ENCODE measurements around the gene RASAL2. TPM values are rescaled to one million over a fixed set of nuclear protein-coding genes. Genes with fewer than 3 reads are reported as not detected.

RASAL2 gene
- total RNA-seq (10 to 100 TPM; 21.2 to 34.3 (median 29.6) TPM), polyA plus RNA-seq (6.9 TPM)
- long read RNA-seq, donor 1, partial matches to known transcripts, result 21 of 27 reads
- long read RNA-seq, donor 1, other reads (novel, unspliced or antisense), result 6 of 27 reads
- long read RNA-seq, donor 2, partial matches to known transcripts, result 3 of 7 reads
- long read RNA-seq, donor 2, other reads (novel, unspliced or antisense), result 4 of 7 reads
- long read RNA-seq, donor 3, full-length matches to known transcripts, result 1 of 45 reads
- long read RNA-seq, donor 3, partial matches to known transcripts, result 24 of 45 reads
- long read RNA-seq, donor 3, other reads (novel, unspliced or antisense), result 20 of 45 reads
- long read RNA-seq, donor 4, partial matches to known transcripts, result 4 of 10 reads
- long read RNA-seq, donor 4, other reads (novel, unspliced or antisense), result 6 of 10 reads

- intact Hi-C loops (cut with DNase I), result loop anchor here in 2 of 4 donors (2.0 to 10.0 kb wide), 5 partner anchors 37 to 171 kb away; no protein-coding TSS in a partner anchor
- H3K27ac ChIP-seq (ENCODE audit: low read length), result peak within 1 kb of the TSS; percentile 97
- H3K4me3 ChIP-seq (ENCODE audit: low read length), result peak within 1 kb of the TSS; percentile 94
- H3K27me3 ChIP-seq (ENCODE audit: control insufficient read depth, insufficient read depth), result no peaks in the 10 kb centered on the region
- ATAC-seq (peak; percentile 87 to 90), DNase-seq (peak; percentile 74 to 90 (median 89))
- H3K4me1 ChIP-seq (ENCODE audit: control insufficient read depth, insufficient read depth, low read length), result no peaks in the 10 kb centered on the region
- no peaks in the 10 kb centered on the region for H3K9me3 ChIP-seq (ENCODE audit: control insufficient read depth, low read length)
- under 1% methylated on average over 82 of the region's 82 CpGs for WGBS
Observed at GRCh38 chr1:178093951-178094738, at the start of gene RASAL2. TSS of gene RASAL2 (plus strand) at chr1:178094104. CDS start at chr1:178094493, 389 bp downstream.

- H3K9me3 ChIP-seq (ENCODE audit: control insufficient read depth, low read length), result no peaks in the 10 kb centered on the region
- intact Hi-C loops (cut with DNase I), result no loop called here
- DNase-seq (no peak), ATAC-seq (no peak)
- no peak overlapping the region for H3K4me3 ChIP-seq (ENCODE audit: low read length)
- H3K4me1 ChIP-seq (ENCODE audit: control insufficient read depth, insufficient read depth, low read length), result peaks cover 8% of the 10 kb centered on the region
- no peak overlapping the region for H3K27ac ChIP-seq (ENCODE audit: low read length)
- H3K27me3 ChIP-seq (ENCODE audit: control insufficient read depth, insufficient read depth), result no peaks in the 10 kb centered on the region
- WGBS, result 71% methylated on average over 1 of the region's 1 CpG
Observed at GRCh38 chr1:178046591-178047270, 47.2 kb upstream of the RASAL2 start.

- whole genome bisulfite sequencing, result 59% methylated on average over 2 of the region's 2 CpGs
- peaks cover 10% of the 10 kb centered on the region for H3K4me1 ChIP-seq (ENCODE audit: control insufficient read depth, insufficient read depth, low read length)
- intact Hi-C loops (cut with DNase I), result no loop called here
- no peak overlapping the region for H3K27ac ChIP-seq (ENCODE audit: low read length)
- DNase-seq (no peak), ATAC-seq (no peak)
- no peaks in the 10 kb centered on the region for H3K27me3 ChIP-seq (ENCODE audit: control insufficient read depth, insufficient read depth)
- H3K9me3 ChIP-seq (ENCODE audit: control insufficient read depth, low read length), result no peaks in the 10 kb centered on the region
- no peak overlapping the region for H3K4me3 ChIP-seq (ENCODE audit: low read length)
Observed at GRCh38 chr1:178047403-178048093, 46.4 kb upstream of the RASAL2 start.

GRCh38 chr1:178048426-178048825, 45.5 kb upstream of the RASAL2 start:
- WGBS, result 95% methylated on average over 1 of the region's 1 CpG
- H3K4me1 ChIP-seq (ENCODE audit: control insufficient read depth, insufficient read depth, low read length), result peaks cover 10% of the 10 kb centered on the region

GRCh38 chr1:178048883-178049282, 45.0 kb upstream of the RASAL2 start:
- Histone ChIP-seq H3K27ac (ENCODE audit: low read length) (no peak overlapping the region), H3K4me3 (ENCODE audit: low read length) (no peak overlapping the region), H3K4me1 (ENCODE audit: control insufficient read depth, insufficient read depth, low read length) (peaks cover 10% of the 10 kb centered on the region), H3K9me3 (ENCODE audit: control insufficient read depth, low read length) (no peaks in the 10 kb centered on the region), H3K27me3 (ENCODE audit: control insufficient read depth, insufficient read depth) (no peaks in the 10 kb centered on the region)
- DNase-seq (no peak), ATAC-seq (no peak)
- intact Hi-C loops (cut with DNase I), result no loop called here

More at GRCh38 chr1:178048426-178048825, 45.5 kb upstream of the RASAL2 start:
- intact Hi-C loops (cut with DNase I), result no loop called here
- H3K9me3 ChIP-seq (ENCODE audit: control insufficient read depth, low read length), result no peaks in the 10 kb centered on the region
- no peak overlapping the region for H3K4me3 ChIP-seq (ENCODE audit: low read length)
- no peaks in the 10 kb centered on the region for H3K27me3 ChIP-seq (ENCODE audit: control insufficient read depth, insufficient read depth)
- ATAC-seq (no peak), DNase-seq (no peak)
- no peak overlapping the region for H3K27ac ChIP-seq (ENCODE audit: low read length)

GRCh38 chr1:178050084-178050483, 43.8 kb upstream of the RASAL2 start:
- intact Hi-C loops (cut with DNase I), result no loop called here
- no peak overlapping the region for H3K27ac ChIP-seq (ENCODE audit: low read length)
- 78% methylated on average over 6 of the region's 6 CpGs for whole genome bisulfite sequencing

GRCh38 chr1:178051071-178051470, 42.8 kb upstream of the RASAL2 start:
- Histone ChIP-seq H3K4me3 (ENCODE audit: low read length) (no peak overlapping the region), H3K4me1 (ENCODE audit: control insufficient read depth, insufficient read depth, low read length) (peaks cover 12% of the 10 kb centered on the region), H3K27me3 (ENCODE audit: control insufficient read depth, insufficient read depth) (no peaks in the 10 kb centered on the region), H3K9me3 (ENCODE audit: control insufficient read depth, low read length) (no peaks in the 10 kb centered on the region), H3K27ac (ENCODE audit: low read length) (peak overlapping the region; percentile 47)
- 17% methylated on average over 3 of the region's 3 CpGs for WGBS
- DNase-seq, result no peak
- intact Hi-C loops (cut with DNase I), result no loop called here
- peak in 1 of 2 donors; percentile 18 for ATAC-seq

More at GRCh38 chr1:178050084-178050483, 43.8 kb upstream of the RASAL2 start:
- Histone ChIP-seq H3K4me3 (ENCODE audit: low read length) (no peak overlapping the region), H3K27me3 (ENCODE audit: control insufficient read depth, insufficient read depth) (no peaks in the 10 kb centered on the region), H3K4me1 (ENCODE audit: control insufficient read depth, insufficient read depth, low read length) (peaks cover 10% of the 10 kb centered on the region), H3K9me3 (ENCODE audit: control insufficient read depth, low read length) (no peaks in the 10 kb centered on the region)
- ATAC-seq (no peak), DNase-seq (no peak)

GRCh38 chr1:178052650-178053461, 41.0 kb upstream of the RASAL2 start:
- ATAC-seq (peak; percentile 6 to 60), DNase-seq (no peak)
- peaks cover 21% of the 10 kb centered on the region for H3K4me1 ChIP-seq (ENCODE audit: control insufficient read depth, insufficient read depth, low read length)
- no peaks in the 10 kb centered on the region for H3K9me3 ChIP-seq (ENCODE audit: control insufficient read depth, low read length)
- intact Hi-C loops (cut with DNase I), result no loop called here
- no peaks in the 10 kb centered on the region for H3K27me3 ChIP-seq (ENCODE audit: control insufficient read depth, insufficient read depth)
- WGBS, result 47% methylated on average over 10 of the region's 10 CpGs
- no peak overlapping the region for H3K4me3 ChIP-seq (ENCODE audit: low read length)
- peak overlapping the region; percentile 90 for H3K27ac ChIP-seq (ENCODE audit: low read length)

GRCh38 chr1:178055093-178055492, 38.8 kb upstream of the RASAL2 start:
- no peak overlapping the region for H3K4me3 ChIP-seq (ENCODE audit: low read length)
- H3K27me3 ChIP-seq (ENCODE audit: control insufficient read depth, insufficient read depth), result no peaks in the 10 kb centered on the region
- H3K4me1 ChIP-seq (ENCODE audit: control insufficient read depth, insufficient read depth, low read length), result peaks cover 27% of the 10 kb centered on the region
- 22% methylated on average over 5 of the region's 5 CpGs for WGBS
- H3K9me3 ChIP-seq (ENCODE audit: control insufficient read depth, low read length), result no peaks in the 10 kb centered on the region
- H3K27ac ChIP-seq (ENCODE audit: low read length), result no peak overlapping the region
- intact Hi-C loops (cut with DNase I), result loop anchor here in 1 of 4 donors (5.0 kb wide), 1 partner anchor 37 kb away; the partner anchor contains the start of gene RASAL2
- ATAC-seq, result peak in 1 of 2 donors; percentile 34
- peak; percentile 39 to 67 (median 60) for DNase-seq

Measured in right cardiac atrium (tissue), 5 donors.